SK-N-SH (cell line): ENCODE data around the gene AK5. TPM values are rescaled to one million over a fixed set of nuclear protein-coding genes. Genes with fewer than 3 reads are reported as not detected.

ENCODE experiments used
- CTCF ChIA-PET: fragments of 300-600, 350-600 bp; formaldehyde crosslinking; extraction: SDS; loops from one replicate; lab custom pipeline; 2021; lab: Yijun Ruan, JAX
- POLR2A ChIA-PET: fragments of 350-600 bp; sonication (Branson Sonifier 250); formaldehyde crosslinking; extraction: SDS; loops from one replicate; lab custom pipeline; 2020; ENCODE audit warnings: antibody characterized with exemption, inconsistent platforms; lab: Yijun Ruan, JAX
- DNase-seq: peaks from one replicate; pipeline ENCODE4 v3.0.0; 2012
- H2AFZ ChIP-seq: fragments of 200-600 bp; sonication (generic); 2 replicates; pipeline ENCODE4 v1.8.1; 2016; ENCODE audit warnings: antibody characterized with exemption, mild to moderate bottlenecking, low read depth
- H3F3A ChIP-seq: fragments of 200-600 bp; sonication (generic); replicated peaks from 2 replicates; pipeline ENCODE3; 2016; ENCODE audit warnings: antibody characterized with exemption, mild to moderate bottlenecking; ENCODE audit not compliant: insufficient read depth
- H3K27ac ChIP-seq, 2 experiments: fragments of 200-500 bp in 1 of 2; fragments of 200-600 bp in 1 of 2; sonication (Bioruptor generic) in 1 of 2; sonication (generic), shearing (Covaris generic) in 1 of 2; 2 replicates each; pipeline versions ENCODE4 v1.5.1 to v1.6.1; 2014 to 2016; ENCODE audit warnings: low read depth in 2 of 2, inconsistent platforms in 1 of 2, low read length in 1 of 2, mild to moderate bottlenecking in 1 of 2, mixed read lengths in 1 of 2
- H3K27me3 ChIP-seq: fragments of 200-600 bp; sonication (generic), shearing (Covaris generic); 2 replicates; pipeline ENCODE4 v1.6.1; 2016; ENCODE audit warnings: mixed run types; ENCODE audit not compliant: insufficient read depth
- H3K36me3 ChIP-seq, 2 experiments: fragments of 200-500 bp in 1 of 2; fragments of 200-600 bp in 1 of 2; sonication (Bioruptor generic) in 1 of 2; sonication (generic) in 1 of 2; replicated peaks in 1 of 2; 2 replicates each; pipeline versions ENCODE3 to v1.5.1; 2014 to 2016; ENCODE audit warnings: low read length in 1 of 2, mild to moderate bottlenecking in 1 of 2; ENCODE audit not compliant: insufficient read depth in 2 of 2, control insufficient read depth in 1 of 2
- H3K4me1 ChIP-seq, 2 experiments: fragments of 200-500 bp in 1 of 2; fragments of 200-600 bp in 1 of 2; sonication (Bioruptor generic) in 1 of 2; sonication (generic), shearing (Covaris generic) in 1 of 2; 2 replicates each; pipeline versions ENCODE4 v1.5.1 to v1.6.1; 2014 to 2016; ENCODE audit warnings: low read depth in 1 of 2, low read length in 1 of 2, mixed run types in 1 of 2; ENCODE audit not compliant: insufficient read depth in 2 of 2, control insufficient read depth in 1 of 2
- H3K4me2 ChIP-seq: fragments of 200-600 bp; sonication (generic), shearing (Covaris generic); 2 replicates; pipeline ENCODE4 v1.6.1; 2017; ENCODE audit warnings: mixed run types
- H3K4me3 ChIP-seq, 2 experiments: fragments of 200-500 bp in 1 of 2; fragments of 200-600 bp in 1 of 2; sonication (Bioruptor generic) in 1 of 2; sonication (generic), shearing (Covaris generic) in 1 of 2; 2 replicates each; pipeline versions ENCODE4 v1.5.1 to v1.8.1; 2014 to 2016; ENCODE audit warnings: low read depth in 2 of 2, inconsistent platforms in 1 of 2, low read length in 1 of 2, mild to moderate bottlenecking in 1 of 2, mixed read lengths in 1 of 2, moderate library complexity in 1 of 2
- H3K79me2 ChIP-seq: fragments of 200-600 bp; sonication (generic); 2 replicates; pipeline ENCODE4 v1.8.1; 2017; ENCODE audit warnings: mild to moderate bottlenecking; ENCODE audit not compliant: insufficient read depth
- H3K9ac ChIP-seq: fragments of 200-600 bp; sonication (generic); 2 replicates; pipeline ENCODE4 v1.6.1; 2017; ENCODE audit warnings: mixed run types
- H3K9me2 ChIP-seq: fragments of 200-600 bp; sonication (generic); 2 replicates; pipeline ENCODE4 v1.6.1; 2017; ENCODE audit warnings: mixed run types
- H3K9me3 ChIP-seq: fragments of 200-600 bp; sonication (generic); 2 replicates; pipeline ENCODE4 v1.6.1; 2017; ENCODE audit warnings: mixed run types, mild to moderate bottlenecking, moderate library complexity
- H4K20me1 ChIP-seq: fragments of 200-600 bp; sonication (generic); 2 replicates; pipeline ENCODE4 v1.6.1; 2017; ENCODE audit warnings: mild to moderate bottlenecking, mixed run types; ENCODE audit not compliant: insufficient read depth
- CHD2 ChIP-seq: fragments of 150-350 bp; IDR thresholded peaks from 2 replicates; pipeline ENCODE4 v1.6.1; 2018; ENCODE audit warnings: low read length; ENCODE audit not compliant: partially characterized antibody
- EP300 ChIP-seq, 2 experiments: IDR thresholded peaks; 2 replicates each; pipeline versions ENCODE4 v1.4.0 to v1.6.1; 2012; ENCODE audit warnings: borderline replicate concordance in 1 of 2, low read depth in 1 of 2, low read length in 1 of 2
- EZH2phosphoT487 ChIP-seq: fragments of 200-600 bp; sonication (generic); IDR thresholded peaks from 2 replicates; pipeline ENCODE4 v1.6.1; 2017; ENCODE audit warnings: low read depth, mixed run types, mild to moderate bottlenecking, antibody characterized with exemption, moderate library complexity, borderline replicate concordance
- FOXJ3 ChIP-seq: sonication (generic); formaldehyde crosslinking; IDR thresholded peaks from 2 replicates; pipeline ENCODE4 v1.5.1; 2020; ENCODE audit warnings: mild to moderate bottlenecking, missing genetic modification reagents
- FOXM1 ChIP-seq: IDR thresholded peaks from 2 replicates; pipeline ENCODE4 v1.4.0; 2012; ENCODE audit warnings: low read depth, mild to moderate bottlenecking
- GABPA ChIP-seq: IDR thresholded peaks from 2 replicates; pipeline ENCODE4 v1.4.0; 2012; ENCODE audit warnings: low read depth, mild to moderate bottlenecking
- GATA2 ChIP-seq: sonication (generic); formaldehyde crosslinking; IDR thresholded peaks from 2 replicates; pipeline ENCODE4 v1.5.0; 2020; ENCODE audit warnings: mild to moderate bottlenecking, missing genetic modification reagents
- JUND ChIP-seq: IDR thresholded peaks from 2 replicates; pipeline ENCODE4 v1.4.0; 2012
- MEF2A ChIP-seq: IDR thresholded peaks from 2 replicates; pipeline ENCODE4 v1.4.0; 2012; ENCODE audit warnings: low read depth, borderline replicate concordance
- MXI1 ChIP-seq: IDR thresholded peaks from 2 replicates; pipeline ENCODE4 v1.6.1; 2012; ENCODE audit warnings: mild to moderate bottlenecking, low read depth, low read length, improper control_type of control experiment
- NRF1 ChIP-seq: IDR thresholded peaks from 2 replicates; pipeline ENCODE4 v1.6.1; 2012; ENCODE audit warnings: low read depth, mild to moderate bottlenecking, low read length
- PBX3 ChIP-seq: IDR thresholded peaks from 2 replicates; pipeline ENCODE4; 2012
- POLR2AphosphoS5 ChIP-seq: IDR thresholded peaks from 2 replicates; pipeline ENCODE4 v1.6.1; 2012; ENCODE audit warnings: low read depth, low read length
- RXRA ChIP-seq: IDR thresholded peaks from 2 replicates; pipeline ENCODE4 v1.4.0; 2012; ENCODE audit warnings: low read depth, mild to moderate bottlenecking, borderline replicate concordance
- SIN3A ChIP-seq: IDR thresholded peaks from 2 replicates; pipeline ENCODE4 v1.6.1; 2012; ENCODE audit warnings: low read depth, mild to moderate bottlenecking, low read length, moderate library complexity, borderline replicate concordance
- TAF1 ChIP-seq: IDR thresholded peaks from 2 replicates; pipeline ENCODE4 v1.6.1; 2012; ENCODE audit warnings: low read depth, mild to moderate bottlenecking, low read length, moderate library complexity, borderline replicate concordance
- TCF12 ChIP-seq: IDR thresholded peaks from 2 replicates; pipeline ENCODE4 v1.4.0; 2012
- USF1 ChIP-seq: IDR thresholded peaks from 2 replicates; pipeline ENCODE4 v1.4.0; 2012; ENCODE audit warnings: low read depth, borderline replicate concordance
- USF2 ChIP-seq: fragments of 150-350 bp; IDR thresholded peaks from 2 replicates; pipeline ENCODE4 v1.6.1; 2017; ENCODE audit warnings: antibody characterized with exemption, low read length, low read depth, borderline replicate concordance
- YY1 ChIP-seq: IDR thresholded peaks from 2 replicates; pipeline ENCODE4 v1.4.0; 2012; ENCODE audit warnings: low read depth, mild to moderate bottlenecking
- WGBS: methylation state at CpG from one replicate; pipeline ENCODE4 v1.1.6; 2017; ENCODE audit warnings: low lambda C conversion rate; 5-methylcytosine and 5-hydroxymethylcytosine counted together
- polyA plus RNA-seq, 3 experiments: library from polyadenylated mRNA; depleted of rRNA; stranded (reverse); fragments of >200 nt; gene quantifications; 2 replicates each; pipeline ENCODE4 v1.2.3, GENCODE V29; 2012
- TF ChIP-seq, protein P1 (sequence below): fragments of 150-350 bp; IDR thresholded peaks from 2 replicates; pipeline ENCODE4 v1.6.1; 2016; ENCODE audit warnings: mild to moderate bottlenecking, low read depth, low read length

The AK5 gene
- polyA plus RNA-seq, 1 of the 3 experiments (the other 2 are of a cell fraction): 22.9 TPM

- Histone ChIP-seq H4K20me1 (no peaks in the 10 kb centered on the region), H3K36me3 (no peaks in the 10 kb centered on the region), H3K9me3 (no peaks in the 10 kb centered on the region), H3K79me2 (no peaks in the 10 kb centered on the region), H3K4me2 (no peak overlapping the region), H3K9me2 (no peaks in the 10 kb centered on the region), H3K9ac (no peak overlapping the region), H3K4me3 (no peak overlapping the region), H3K4me1 (peaks cover 3% of the 10 kb centered on the region in 2 experiments; a peak in 2 of 4 replicates), H3K27ac (no peak overlapping the region), H3F3A (peaks cover 3% of the 10 kb centered on the region), H2AFZ (no peak overlapping the region), H3K27me3 (no peaks in the 10 kb centered on the region)
- POLR2A ChIA-PET: no interaction called here
- no peak for DNase-seq
- CTCF ChIA-PET: interaction anchor here (1.5 kb wide), 1 partner anchor 36 kb away, joined by 4 read pairs; no protein-coding TSS in a partner anchor
- TF ChIP-seq FOXJ3 (CRISPR knock-in tag) (no peak), RXRA (no peak), USF2 (no peak), YY1 (no peak), FOXM1 (no peak), USF1 (no peak), MXI1 (no peak), TCF12 (no peak), PBX3 (no peak), GABPA (no peak), MEF2A (no peak), NRF1 (no peak)
- TF ChIP-seq, protein P1, sequence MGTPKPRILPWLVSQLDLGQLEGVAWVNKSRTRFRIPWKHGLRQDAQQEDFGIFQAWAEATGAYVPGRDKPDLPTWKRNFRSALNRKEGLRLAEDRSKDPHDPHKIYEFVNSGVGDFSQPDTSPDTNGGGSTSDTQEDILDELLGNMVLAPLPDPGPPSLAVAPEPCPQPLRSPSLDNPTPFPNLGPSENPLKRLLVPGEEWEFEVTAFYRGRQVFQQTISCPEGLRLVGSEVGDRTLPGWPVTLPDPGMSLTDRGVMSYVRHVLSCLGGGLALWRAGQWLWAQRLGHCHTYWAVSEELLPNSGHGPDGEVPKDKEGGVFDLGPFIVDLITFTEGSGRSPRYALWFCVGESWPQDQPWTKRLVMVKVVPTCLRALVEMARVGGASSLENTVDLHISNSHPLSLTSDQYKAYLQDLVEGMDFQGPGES: no peak
- WGBS: 88% methylated on average over 2 of the region's 2 CpGs
Observed at GRCh38 chr1:77349275-77349674, 67.5 kb downstream of the AK5 start.

DNA sequence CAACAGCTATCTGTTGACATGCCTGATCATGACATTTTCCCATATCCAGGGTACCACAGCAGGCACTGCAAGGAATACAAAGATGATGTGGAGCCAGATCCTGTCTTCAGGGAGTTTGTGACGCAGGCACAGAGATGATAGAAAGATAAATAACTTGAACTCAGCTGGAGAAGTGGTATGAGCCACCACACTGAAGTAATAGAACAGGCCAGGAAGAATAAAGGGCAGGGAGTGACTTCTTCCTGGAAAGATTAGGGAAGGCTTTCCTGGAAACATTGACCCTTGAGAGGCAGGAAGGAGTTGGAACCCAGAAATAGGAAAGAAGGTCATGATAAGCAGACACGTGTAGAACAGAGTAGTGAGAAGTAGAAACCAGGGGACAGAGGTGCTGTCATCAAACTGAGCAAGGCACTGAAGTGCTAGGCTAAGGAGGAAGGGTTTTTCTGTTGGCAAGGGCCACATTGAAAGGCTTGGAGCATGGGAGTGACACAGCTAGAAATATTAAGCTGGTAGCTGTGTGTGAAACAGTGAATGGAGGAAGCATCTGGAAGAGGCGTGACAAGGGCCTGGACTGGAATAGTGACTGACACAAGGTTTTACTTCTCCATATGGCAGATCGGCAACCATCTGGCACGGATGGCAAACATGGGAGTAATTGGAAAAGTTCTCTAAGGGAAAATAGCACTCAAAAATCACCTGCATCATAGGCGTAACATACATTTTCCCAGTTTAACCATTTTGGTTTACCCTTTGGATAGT lies 68.4 kb downstream of the AK5 start:
- no peak for DNase-seq
- 94% methylated on average over 6 of the region's 6 CpGs for WGBS
- H4K20me1 ChIP-seq: no peaks in the 10 kb centered on the region
- TF ChIP-seq SIN3A (no peak), GATA2 (CRISPR knock-in tag) (no peak), PBX3 (no peak), JUND (no peak), POLR2AphosphoS5 (no peak), EZH2phosphoT487 (no peak), CHD2 (no peak), TAF1 (no peak), EP300 (IDR thresholded peaks at IDR 0.05; ENCODE audit: borderline replicate concordance in 1 of 2, low read depth in 1 of 2, low read length in 1 of 2) (no peak)
- no peak overlapping the region for H3K4me3 ChIP-seq
- ChIA-PET POLR2A (no interaction called here), CTCF (no interaction called here)
- peaks cover 6% of the 10 kb centered on the region for H3F3A ChIP-seq
- no peak overlapping the region for H3K4me2 ChIP-seq
- H3K9me3 ChIP-seq: no peaks in the 10 kb centered on the region
- no peaks in the 10 kb centered on the region for H3K9me2 ChIP-seq
- no peak overlapping the region for H3K27ac ChIP-seq
- H2AFZ ChIP-seq: no peak overlapping the region
- no peaks in the 10 kb centered on the region for H3K79me2 ChIP-seq
- H3K36me3 ChIP-seq: peaks cover 0 to 5% of the 10 kb centered on the region in 2 experiments
- H3K4me1 ChIP-seq: peaks cover 3% of the 10 kb centered on the region in 2 experiments; a peak in 3 of 4 replicates
- no peaks in the 10 kb centered on the region for H3K27me3 ChIP-seq
- H3K9ac ChIP-seq: no peak overlapping the region
